Astrocyte (in vitro differentiated cells and primary cell): ENCODE data around the gene FN3K.

ENCODE experiments used
- EZH2 ChIP-seq: IDR thresholded peaks from 2 replicates; pipeline ENCODE4 v1.6.1; 2012; ENCODE audit warnings: mild to moderate bottlenecking, low read length, inconsistent platforms; ENCODE audit not compliant: insufficient read depth
- TF ChIP-seq, protein P1 (sequence below): IDR thresholded peaks from 2 replicates; pipeline ENCODE4 v1.5.1; 2011; ENCODE audit warnings: low read depth, mild to moderate bottlenecking, inconsistent platforms, low read length, moderate library complexity; ENCODE audit not compliant: insufficient read depth

DNA sequence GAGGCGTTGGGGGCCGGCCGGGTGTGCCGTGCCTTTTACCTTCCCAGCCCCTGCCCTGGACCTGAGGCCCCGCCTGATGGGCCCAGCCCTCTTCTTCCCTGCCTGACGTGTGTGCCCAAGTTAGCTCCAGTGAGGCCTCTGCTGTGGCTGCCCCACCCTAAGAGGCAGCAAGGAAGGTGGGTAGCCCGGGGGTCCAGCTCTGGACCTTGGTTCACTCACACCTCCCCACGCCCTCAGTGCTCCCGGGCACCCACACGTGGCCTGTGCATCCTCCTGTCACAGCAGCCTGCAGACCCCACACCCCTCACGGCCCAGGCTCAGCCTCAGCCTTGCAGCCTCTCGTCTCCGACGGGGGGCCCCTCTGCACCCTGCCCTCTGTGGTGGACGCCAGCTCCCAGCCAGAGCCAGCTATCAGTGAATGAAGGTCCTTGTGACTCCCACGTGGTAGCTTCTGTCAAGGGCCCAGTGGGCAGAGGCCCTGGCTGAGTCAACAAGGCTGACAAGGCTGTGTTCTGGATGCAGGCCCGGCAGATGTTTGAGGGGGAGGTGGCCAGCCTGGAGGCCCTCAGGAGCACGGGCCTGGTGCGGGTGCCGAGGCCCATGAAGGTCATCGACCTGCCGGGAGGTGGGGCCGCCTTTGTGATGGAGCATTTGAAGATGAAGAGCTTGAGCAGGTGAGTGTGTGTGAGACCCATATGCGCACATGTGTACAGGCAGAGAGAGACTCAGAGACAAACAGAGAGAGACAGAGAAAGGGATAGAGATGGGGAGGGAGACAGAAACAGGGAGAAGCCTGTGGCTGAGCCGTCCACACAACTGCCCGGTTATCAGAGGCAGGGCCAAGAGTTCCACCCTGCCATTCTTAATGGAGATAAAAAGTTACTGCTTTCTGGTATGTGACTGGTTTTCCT, 2.8 kb downstream of the FN3K start:
- TF ChIP-seq, protein P1, sequence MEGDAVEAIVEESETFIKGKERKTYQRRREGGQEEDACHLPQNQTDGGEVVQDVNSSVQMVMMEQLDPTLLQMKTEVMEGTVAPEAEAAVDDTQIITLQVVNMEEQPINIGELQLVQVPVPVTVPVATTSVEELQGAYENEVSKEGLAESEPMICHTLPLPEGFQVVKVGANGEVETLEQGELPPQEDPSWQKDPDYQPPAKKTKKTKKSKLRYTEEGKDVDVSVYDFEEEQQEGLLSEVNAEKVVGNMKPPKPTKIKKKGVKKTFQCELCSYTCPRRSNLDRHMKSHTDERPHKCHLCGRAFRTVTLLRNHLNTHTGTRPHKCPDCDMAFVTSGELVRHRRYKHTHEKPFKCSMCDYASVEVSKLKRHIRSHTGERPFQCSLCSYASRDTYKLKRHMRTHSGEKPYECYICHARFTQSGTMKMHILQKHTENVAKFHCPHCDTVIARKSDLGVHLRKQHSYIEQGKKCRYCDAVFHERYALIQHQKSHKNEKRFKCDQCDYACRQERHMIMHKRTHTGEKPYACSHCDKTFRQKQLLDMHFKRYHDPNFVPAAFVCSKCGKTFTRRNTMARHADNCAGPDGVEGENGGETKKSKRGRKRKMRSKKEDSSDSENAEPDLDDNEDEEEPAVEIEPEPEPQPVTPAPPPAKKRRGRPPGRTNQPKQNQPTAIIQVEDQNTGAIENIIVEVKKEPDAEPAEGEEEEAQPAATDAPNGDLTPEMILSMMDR = no peak
- TF ChIP-seq EZH2 = no peak
